HG03064 (cell line): ENCODE data around the gene PLIN4.
"Not testable (repeated sequence)": the region's sequence is repeated elsewhere in the genome, so short reads cannot be mapped to it uniquely, and the experiment has no call there.

Source experiments
- ATAC-seq: cut with Tn5 transposase; IDR thresholded peaks from one replicate; pipeline ENCODE4 v1.9.1; 2021; ENCODE audit warnings: low read depth; ENCODE audit not compliant: unreplicated experiment

PLIN4 gene

DNA sequence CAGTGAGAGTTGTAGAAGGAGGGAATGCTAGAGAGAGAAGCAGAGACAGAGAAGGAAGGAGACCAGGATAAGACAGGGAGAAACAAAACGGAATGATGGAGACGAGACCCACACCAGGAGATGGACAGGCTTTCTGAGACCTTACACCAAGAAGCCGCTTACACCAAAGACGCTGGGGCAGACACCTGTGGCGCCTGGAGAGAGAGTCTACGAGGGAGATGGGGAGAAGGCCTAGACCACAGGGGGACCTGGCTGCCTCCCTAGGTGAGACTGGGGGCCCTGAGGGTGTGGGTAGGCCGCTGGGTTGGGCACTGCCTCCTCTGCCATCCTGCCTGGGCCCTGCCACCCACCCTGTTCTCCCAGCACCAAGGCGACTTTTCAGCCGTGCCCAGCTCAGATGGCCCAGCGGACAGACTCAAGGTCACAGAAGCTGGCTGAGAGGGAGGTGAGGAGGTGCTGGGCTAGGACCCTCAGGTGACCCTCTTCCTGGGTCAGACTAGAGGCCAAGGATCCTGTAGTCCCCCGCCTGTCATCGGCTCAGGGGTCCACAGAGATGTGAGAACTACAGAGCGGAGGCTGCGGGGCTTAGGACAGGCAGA lies 11.7 kb upstream of the PLIN4 start:
- no peak for ATAC-seq

DNA sequence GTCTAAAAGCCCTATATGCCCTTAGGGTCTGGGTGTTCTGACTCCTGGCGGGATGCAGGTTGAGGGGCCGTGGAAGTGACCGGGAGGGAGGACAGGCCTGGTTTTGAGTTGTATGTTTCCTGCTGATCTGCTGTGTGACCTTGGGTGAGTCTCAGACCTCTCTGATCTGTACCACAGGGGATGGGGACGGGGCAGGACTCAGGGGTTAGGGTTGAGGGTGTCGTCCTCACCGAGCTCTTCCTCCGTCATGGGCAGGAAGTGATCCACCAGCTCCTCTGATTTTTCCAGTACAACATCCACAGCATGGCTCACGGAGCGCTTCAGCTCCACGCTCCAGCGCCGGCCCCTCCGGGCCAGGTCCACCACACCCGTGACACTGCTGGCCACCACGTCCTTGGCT lies 10.6 kb upstream of the PLIN4 start:
- no peak for ATAC-seq

DNA sequence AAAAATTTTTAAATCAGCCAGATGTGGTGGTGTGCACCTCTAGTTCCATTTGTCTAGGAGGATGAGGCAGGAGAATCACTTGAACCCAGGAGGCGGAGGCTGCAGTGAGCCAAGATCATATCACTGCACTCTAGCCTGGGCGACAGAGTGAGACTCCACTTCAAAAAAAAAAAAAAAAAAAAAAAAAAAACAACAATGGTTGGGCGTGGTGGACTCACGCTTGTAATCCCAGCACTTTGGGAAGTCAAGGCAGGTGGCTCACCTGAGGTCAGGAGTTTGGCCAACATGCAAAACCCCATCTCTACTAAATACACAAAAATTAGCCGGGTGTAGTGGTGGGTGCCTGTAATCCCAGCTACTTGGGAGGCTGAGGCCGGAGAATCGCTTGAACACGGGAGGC lies 9.1 kb upstream of the PLIN4 start:
- not testable (repeated sequence) for ATAC-seq

DNA sequence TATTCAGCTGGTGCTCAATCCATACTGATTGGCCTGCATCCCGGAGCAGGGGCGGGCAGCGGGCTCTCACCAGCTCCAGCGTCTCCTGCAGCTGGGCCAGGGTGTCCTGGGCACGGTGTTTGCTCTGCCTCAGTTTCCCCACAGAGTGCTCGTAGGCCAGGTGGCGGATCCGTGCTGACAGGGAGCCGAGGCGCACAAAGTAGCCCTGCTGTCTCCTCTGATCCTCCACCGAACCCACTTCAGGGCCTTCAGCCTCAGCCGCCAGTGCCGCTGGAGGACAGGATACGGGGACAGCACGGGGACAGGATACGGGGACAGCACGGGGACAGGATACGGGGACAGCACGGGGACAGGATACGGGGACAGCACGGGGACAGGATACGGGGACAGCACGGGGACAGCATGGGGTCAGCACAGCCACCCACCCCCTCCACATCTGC lies 7.3 kb upstream of the PLIN4 start:
- ATAC-seq, result no peak

DNA sequence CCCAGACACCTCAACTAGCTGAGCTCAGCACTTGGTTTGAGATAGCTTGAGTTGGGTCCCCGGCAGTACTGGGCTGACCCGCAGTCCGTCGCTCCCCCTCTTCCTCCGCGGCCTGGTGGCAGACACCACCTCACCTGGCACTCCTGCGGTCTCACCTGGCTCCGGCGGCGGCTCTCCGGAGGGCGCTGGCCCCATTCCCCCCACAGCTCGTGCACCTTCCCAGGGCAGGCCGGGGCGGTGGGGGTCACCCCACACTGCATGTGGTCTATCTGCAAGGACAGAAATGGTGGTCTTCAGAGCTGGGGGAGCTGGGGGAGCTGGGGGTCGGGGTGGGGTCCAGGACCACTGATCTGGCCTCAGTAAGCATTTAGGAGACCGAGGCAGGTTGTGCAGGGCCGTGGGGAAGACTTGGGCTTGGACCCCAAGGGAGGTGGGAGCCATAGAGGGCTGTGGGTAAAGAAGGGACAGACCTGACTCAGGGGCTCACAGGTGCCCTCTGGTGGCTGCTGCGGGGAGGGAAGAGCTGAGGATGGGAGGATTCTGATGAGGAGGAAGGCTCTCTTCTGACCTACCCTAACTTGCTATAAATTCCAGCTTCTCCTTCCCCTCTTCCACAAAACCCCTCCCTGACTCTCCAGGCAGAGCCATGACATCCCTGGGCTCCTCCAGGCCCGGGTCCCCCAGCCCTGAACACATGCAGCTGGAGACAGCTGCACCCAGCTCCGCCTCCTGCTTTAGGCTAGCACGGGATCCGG lies 6.7 kb upstream of the PLIN4 start:
- ATAC-seq, result no peak

DNA sequence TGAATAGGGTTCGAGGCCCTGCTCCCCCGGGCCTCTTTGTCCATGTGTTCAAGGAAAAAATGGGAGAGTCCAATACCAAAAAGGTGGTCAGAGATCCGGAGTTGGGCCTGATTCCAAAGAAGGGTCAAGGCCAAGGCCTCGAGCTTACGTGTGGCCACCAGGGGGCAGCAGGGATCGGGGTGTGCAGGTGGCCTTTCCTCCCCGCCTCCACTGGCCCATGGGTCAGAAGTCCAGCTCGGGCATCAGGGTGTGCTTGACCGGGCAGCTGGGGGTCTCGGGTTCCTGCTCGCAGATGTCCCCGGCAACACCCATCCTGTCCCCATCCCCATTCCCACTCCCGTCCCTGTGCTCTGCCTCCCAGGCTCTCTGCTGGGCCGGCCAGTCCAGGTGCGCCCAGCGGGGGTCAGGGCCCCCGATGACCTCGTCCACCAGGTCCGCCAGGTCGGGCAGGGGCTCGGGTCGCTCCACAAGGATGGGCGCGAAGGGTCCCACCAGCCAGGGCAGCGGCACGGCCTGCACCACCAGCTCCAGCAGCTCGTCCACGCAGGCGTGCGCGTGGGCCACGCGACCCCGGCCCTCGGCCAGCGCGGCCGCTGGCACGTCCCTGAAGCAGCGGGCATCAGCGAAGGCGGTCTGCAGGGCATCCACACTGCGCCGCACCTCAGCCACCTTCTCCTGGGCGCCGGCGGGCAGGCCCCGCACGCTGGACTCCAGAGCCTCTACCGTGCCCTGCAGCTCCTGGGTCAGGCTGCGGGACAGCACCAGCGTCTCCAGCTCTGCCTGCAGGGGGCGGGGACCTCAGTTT lies 5.2 kb upstream of the PLIN4 start:
- ATAC-seq, result no peak

DNA sequence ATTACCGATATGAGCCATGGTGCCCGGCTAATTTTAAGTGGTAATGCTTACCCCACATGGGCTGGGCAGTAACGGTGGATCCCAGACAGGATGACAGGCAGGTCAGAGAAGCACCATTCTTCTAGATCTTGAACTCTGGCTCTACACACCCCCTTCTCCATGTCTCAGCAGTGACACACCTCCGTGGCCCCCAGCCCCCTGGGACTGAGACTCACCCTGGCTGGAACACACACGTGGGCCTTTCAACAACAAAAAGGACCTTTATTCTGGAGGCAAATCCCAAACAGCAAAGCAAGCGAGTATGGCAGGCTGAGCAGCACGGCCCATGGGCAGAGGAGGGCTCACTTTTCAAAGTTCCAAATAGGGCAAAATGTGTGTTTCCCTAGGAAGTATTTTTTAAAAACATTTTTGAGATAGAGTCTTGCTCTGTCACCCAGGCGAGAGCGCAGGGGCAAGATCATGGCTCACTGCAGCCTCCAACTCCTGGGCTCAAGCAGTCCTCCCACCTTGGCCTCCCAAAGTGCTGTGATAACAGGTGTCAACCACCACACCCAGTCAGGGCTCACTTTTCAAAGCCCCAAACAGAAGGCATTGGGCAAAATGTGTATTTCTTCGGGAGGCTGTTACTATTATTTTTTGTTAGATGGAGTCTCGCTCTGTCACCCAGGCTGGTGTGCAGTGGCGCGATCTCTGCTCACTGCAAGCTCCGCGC lies 4.2 kb upstream of the PLIN4 start:
- no peak for ATAC-seq

DNA sequence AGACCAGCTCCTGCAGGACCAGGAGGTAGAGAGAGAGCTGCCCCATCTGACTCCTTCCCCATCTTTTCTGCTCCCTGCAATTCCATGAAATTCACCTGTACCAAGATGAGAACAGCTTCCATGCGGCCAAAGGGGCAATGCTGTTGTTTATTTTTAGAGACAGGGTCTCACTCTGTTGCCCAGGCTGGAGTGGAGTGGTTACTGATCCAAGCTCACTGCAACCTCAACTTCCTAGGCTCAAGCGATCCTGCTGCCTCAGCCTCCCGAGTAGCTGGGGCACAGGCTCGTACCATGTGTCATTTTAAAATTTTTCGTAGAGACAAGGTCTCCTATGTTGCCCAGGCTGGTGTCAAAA lies 3.6 kb upstream of the PLIN4 start:
- no peak for ATAC-seq

DNA sequence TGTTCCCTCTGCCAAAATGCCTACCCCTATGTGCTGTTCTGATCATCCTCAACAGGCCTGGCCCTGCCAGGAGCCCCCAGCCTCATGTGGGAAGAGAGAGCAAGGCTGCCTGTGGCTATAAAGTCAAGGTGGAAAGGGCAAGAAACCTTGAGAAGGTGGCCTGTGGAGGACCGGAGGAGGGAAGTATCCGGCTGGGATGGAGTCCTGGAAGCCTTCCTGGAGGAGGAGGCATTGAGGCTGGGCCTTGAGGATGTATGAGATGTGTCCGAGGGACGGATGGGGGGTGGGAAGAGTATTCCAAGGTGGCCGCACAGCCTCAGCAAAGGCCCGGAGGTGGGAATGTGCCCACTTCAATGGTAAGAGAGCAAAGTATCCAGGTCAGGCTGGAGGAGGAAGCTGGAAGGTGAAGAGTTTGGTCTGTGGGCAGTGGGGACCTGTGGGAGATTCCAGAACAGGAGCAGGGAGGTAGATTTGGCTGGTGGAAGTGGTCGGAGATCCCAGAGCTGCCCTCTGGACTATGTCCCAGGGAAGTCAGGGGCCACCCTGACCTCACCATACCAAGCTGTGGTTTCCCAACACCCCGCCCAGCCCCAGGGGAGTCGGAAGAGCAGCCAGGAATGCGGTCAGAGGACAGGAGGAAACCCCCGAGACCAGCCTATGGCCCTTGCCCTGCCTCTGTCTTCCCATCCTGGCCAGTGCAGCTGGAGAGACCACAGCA lies 3.0 kb upstream of the PLIN4 start:
- ATAC-seq, result no peak

DNA sequence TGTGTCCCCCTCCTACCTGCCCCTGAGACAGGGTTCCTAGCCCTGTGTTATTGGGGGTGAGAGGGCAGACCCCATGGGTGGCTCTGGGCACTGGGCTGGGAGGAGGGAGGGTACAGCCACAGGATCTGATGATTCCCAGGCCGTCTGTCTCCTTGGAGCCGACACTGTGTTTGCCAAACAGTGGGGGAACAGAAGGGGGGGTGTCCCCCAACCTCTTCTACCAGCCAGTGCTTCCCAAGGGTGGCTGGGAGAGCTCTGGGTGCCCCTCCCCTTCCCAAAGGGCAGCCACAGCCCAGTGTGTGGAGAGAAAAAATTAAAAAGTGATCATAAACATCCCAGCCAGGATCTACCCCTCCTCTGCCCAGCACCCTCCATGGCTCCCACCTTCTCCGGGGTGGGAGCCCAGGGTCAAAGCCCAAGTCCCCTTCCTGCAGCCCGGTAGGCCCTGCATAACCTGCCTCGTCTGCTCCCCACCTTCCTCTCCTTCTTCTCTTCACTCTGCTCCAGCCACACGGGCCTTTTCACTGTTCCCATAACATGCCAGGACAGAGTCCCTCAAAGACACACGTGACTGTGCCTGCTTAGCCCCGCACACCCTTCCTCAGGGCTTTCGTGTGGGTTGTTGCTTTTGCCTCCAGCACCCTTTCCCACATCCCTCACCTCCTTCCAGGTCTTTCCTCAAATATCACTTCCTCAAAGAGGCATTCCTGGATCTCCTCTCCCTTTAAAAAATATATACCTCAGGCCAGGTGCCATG lies 1.4 kb upstream of the PLIN4 start:
- ATAC-seq, result no peak

DNA sequence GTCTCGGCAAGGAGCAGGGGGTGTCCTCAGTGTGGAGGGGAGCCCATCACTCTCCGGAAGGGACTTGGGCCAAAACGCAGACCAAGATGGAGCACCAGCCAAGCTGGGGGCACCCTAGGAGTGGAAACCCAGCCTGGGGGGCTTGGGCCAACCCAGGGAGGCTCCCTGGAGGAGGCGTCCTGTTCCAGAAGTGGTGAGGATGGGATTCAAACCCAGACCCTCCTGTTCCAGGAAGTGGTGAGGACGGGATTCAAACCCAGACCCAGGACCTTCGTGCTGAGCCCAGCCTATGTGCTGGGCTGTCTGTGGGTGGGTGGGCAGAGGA lies 848 bp upstream of the PLIN4 start:
- ATAC-seq, result no peak

DNA sequence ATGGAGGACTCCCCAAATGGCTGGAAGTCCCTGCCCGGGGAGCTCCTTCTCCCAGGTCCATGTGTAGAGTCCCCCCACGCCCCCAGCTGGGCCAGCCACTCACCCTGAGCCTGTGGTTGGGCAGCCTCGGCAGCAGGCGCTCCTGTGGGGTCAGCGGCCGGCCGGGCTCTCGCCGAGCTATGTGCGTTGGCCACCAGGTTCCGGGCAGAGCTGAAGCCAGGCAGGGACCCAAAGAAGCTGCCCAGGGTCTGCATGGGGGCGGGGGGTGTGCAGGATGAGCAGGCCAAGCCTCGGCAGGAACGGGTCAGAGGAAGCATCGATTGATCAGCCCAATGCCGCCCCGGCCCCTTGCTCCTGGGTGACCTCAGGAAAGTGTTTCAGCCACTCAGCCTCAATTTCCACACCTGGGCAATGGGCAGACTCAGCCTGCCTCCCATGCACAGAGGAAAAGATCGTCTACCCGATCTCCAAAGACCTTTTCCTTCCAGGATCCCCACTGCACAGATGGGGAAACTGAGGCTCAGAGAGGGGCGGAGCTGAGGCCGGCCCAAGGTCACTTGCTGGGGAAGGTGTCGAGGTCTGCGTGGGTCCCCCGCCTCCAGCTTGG lies 732 bp downstream of the PLIN4 start:
- ATAC-seq, result no peak

DNA sequence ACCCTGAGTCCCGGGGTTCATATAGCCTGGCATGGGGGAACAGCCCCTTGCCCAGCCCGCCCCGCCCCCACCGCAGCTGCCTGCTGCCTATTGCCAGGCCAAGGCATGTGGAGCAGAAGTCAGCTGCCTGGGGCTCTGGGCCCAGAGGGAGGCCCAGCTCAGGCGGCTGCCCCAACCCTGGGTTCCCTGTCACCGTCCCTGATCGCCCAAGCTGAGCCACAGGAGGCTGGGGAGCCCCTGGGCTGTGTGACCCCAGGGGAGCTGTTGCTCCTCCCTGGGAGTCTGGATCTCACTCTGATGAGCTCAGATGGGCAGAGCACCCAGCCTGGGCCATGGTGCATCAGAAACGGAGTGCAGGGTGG lies 1.4 kb downstream of the PLIN4 start:
- no peak for ATAC-seq

DNA sequence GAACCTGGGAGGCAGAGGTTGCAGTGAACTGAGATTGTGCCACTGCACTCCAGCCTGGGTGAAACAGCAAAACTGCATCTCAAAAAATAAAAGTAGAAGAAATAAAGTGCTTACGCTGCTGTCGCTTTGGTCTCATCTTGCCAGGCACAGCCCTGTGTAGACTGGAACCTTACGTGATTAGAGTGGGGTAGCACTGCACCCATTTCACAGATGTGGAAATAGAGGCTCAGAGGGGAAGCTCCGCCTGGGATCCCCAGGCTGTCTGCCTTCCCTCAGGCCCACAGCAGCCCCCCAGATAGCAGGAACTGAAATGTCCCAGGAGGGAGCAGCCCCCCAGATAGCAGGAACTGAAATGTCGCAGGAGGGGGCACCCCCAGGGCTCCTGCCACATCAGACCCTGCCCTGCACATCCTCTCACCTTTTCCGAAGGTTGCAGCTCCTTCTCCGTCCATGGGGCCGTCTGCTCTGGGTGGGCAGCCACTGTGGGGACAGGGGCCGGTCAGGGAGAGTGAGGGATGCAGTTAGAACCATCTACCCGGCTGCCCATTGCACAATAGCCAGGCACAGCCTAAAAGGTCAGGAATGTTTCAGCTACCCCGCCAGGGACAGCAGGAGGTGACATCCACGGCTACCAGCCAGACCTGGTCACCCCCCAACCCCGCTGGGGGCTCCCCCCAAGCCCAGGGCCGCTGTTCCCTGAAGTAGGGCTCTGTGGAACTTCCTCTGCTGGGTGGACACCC lies 1.9 kb downstream of the PLIN4 start:
- ATAC-seq, result no peak

DNA sequence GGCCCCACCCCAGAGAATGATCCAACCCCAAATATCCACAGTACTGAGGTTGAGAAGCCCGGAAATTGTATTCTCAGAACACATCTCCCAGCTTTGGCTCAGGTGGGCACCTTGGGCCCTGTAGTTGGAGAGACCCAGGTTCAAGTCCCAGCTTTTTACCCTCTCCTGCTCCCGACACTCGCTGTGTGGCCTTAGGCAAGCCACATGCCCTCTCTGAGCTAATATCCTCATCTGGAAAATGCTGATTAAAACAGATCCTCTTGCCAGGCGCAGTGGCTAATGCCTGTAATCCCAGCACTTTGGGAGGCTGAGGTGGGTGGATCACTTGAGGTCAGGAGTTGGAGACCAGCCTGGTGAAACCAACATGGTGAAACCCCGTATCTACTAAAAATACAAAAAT lies 2.6 kb downstream of the PLIN4 start:
- no peak for ATAC-seq

DNA sequence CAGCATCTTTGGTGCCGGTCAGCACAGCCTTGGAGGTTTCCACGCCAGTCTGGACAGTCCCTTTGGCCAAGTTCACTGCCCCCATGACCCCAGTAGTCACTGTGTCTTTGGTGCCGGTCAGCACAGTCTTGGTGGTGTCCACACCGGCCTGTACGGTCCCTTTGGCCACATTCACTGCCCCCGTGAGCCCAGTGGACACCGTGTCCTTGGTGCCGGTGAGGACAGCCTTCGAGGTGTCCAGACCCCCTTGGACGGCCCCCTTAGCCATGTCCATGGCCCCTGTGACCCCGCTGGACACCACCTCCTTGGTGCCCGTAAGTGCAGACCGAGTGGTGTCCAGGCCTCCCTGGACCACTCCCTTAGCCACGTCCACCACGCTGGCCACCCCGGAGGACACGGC lies 5.0 kb downstream of the PLIN4 start:
- no peak for ATAC-seq

DNA sequence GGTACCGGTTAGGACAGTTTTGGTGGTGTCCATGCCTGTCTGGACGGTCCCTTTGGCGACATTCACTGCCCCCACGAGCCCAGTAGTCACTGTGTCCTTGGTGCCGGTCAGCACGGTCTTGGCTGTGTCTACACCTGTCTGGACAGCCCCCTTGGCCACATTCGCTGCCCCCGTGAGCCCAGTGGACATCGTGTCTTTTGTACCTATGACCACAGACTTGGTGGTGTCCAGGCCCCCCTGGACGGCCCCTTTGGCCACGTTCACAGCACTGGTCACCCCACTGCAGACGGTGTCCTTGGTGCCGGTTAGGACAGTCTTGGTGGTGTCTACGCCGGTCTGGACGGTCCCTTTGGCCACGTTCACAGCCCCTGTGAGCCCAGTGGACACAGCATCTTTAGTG lies 6.2 kb downstream of the PLIN4 start:
- ATAC-seq, result no peak

DNA sequence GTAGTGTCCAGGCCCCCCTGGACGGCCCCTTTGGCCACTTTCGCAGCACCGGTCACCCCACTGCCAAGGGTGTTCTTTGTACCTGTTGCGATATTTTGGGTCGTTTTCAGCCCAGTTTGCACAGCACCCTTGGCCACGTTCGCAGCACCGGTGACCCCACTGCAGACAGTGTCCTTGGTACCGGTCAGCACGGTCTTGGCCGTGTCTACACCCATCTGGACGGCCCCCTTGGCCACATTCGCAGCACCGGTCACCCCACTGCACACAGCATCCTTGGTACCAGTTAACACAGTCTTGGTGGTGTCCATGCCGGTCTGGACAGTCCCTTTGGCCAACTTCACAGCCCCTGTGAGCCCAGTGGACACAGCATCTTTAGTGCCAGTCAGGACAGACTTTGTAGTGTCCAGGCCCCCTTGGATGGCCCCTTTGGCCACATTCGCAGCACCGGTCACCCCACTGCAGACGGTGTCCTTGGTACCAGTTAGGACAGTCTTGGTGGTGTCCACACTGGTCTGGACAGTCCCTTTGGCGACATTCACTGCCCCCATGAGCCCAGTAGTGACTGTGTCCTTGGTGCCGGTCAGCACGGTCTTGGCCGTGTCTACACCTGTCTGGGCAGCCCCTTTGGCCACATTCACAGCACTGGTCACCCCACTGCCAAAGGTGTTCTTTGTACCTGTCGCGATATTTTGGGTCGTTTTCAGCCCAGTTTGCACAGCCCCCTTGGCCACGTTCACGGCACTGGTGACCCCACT lies 6.8 kb downstream of the PLIN4 start:
- ATAC-seq, result no peak
